Frontal cortex (tissue), 4 donors: ENCODE measurements around the gene SPATA31D1. TPM values are rescaled to one million over a fixed set of nuclear protein-coding genes. Genes with fewer than 3 reads are reported as not detected.
"Not testable (repeated sequence)": the region's sequence is repeated elsewhere in the genome, so short reads cannot be mapped to it uniquely, and the experiment has no call there.

Experiments
- DNase-seq, 2 donors: peaks; one replicate each; pipeline ENCODE4 v3.0.0; 2012; ENCODE audit warnings: low spot score in 2 of 2
- FAIRE-seq: peaks from 2 replicates; lab custom pipeline; 2012; peaks lifted over from hg19 to GRCh38; lab: Jason Lieb, UNC
- total RNA-seq: library from RNA; depleted of rRNA; stranded (reverse); fragments of >200 nt; gene quantifications from one replicate; pipeline ENCODE4 v1.2.3, GENCODE V29; 2014
- donor health status: control.
- donor health status: control.
- donor health status: control.

The SPATA31D1 gene
- total RNA-seq = not detected

- FAIRE-seq, DNase-seq: not testable (repeated sequence)
Measured at GRCh38 chr9:81988472-81988871, at the start of gene SPATA31D1. TSS of gene SPATA31D1 (plus strand) at chr9:81988772. CDS start at chr9:81988819, 47 bp downstream.

DNA sequence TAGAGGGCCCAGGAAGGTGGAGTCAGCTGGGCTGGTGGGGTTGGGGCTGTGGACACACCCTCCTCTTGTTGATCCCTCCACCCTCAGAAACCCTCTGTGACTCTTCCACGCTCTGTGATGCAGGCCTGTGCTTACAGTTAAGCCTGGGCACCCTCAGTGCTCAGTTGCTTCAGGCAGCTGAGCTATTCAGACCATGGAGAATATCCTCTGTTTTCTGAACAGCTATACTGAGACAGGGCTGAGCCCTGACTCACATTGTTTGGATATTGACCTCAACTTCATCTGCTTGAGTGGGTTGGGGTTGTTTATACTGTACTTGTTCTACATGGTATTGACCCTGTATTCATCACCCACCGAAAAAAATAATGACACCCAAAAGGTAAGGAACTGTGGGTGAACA, 45.2 kb upstream of the SPATA31D1 start, which contains the start of gene SPATA31D3:
Gene SPATA31D3 (plus strand): TSS at position 108 of the 400 bp plus-strand sequence. CDS start 86 bp downstream, at position 194.
- not testable (repeated sequence) for FAIRE-seq, DNase-seq

GRCh38 chr9:81948650-81949049, 39.9 kb upstream of the SPATA31D1 start:
- not testable (repeated sequence) for FAIRE-seq

DNA sequence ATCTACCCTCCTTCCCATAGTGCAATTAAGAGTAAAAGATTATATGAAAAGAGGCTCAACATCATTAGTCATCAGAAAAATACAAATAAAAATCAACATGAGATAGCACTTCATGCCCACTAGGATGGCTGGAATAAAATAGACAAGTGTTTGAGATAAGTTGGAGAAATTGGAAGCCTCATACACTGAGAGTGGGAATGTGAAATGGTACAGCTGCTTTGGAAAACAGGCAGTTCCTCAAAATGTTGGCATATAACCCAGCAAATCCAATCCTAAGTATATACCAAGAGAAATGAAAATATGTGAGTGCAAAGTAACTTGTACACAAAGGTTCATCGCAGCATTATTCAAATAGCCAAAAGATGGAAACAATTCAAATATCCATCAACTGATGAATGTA, 35.5 kb upstream of the SPATA31D1 start:
- FAIRE-seq (no peak), DNase-seq (no peak)

More at GRCh38 chr9:81948650-81949049, 39.9 kb upstream of the SPATA31D1 start:
- DNase-seq = not testable (repeated sequence)

DNA sequence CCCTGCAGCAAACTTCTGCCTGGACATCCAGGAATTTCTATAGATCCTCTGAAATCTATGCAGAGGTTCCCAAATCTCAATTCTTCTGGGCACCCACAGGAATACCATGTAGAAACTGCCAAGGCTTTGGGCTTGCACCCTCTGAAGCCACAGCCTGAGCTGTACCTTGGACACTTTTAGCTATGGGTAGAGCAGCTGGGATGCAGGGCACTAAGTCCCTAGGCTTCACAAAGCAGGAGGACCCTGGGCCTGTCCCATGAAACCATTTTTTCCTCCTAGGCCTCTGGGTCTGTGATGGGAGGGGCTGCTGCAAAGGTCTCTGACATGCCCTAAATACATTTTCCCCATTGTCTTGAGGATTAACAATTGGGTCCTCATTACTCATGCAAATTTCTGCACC, 32.9 kb upstream of the SPATA31D1 start:
- no peak for FAIRE-seq
- no peak for DNase-seq

GRCh38 chr9:81964218-81965171, 24.1 kb upstream of the SPATA31D1 start:
- no peak for FAIRE-seq
- no peak for DNase-seq

- DNase-seq (no peak), FAIRE-seq (no peak)
Measured at GRCh38 chr9:81968026-81968425, 20.5 kb upstream of the SPATA31D1 start.

GRCh38 chr9:81969971-81970370, 18.6 kb upstream of the SPATA31D1 start:
- DNase-seq = no peak
- no peak for FAIRE-seq

DNA sequence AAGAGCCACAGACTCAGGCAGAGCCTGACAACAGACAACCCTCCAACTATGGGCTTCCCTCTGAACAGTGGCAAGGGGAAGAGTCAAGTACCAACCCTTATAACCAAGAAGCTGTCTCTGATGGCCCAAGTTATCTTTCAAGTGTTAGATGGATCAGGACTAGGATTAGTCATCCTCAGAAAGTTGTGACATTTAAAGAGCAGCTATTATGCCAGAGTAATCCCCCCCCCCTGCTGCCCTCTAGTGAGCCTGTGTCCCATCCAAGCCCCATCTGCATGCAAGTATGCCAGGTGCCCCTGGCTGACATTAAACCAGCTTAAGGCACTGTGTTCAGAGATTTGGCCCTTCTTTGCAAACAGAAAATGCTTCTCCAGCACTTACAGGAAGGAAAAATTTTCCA, 16.8 kb upstream of the SPATA31D1 start:
- no peak for DNase-seq
- no peak for FAIRE-seq

- DNase-seq = no peak
- no peak for FAIRE-seq
Measured at GRCh38 chr9:81974764-81975163, 13.8 kb upstream of the SPATA31D1 start.

DNA sequence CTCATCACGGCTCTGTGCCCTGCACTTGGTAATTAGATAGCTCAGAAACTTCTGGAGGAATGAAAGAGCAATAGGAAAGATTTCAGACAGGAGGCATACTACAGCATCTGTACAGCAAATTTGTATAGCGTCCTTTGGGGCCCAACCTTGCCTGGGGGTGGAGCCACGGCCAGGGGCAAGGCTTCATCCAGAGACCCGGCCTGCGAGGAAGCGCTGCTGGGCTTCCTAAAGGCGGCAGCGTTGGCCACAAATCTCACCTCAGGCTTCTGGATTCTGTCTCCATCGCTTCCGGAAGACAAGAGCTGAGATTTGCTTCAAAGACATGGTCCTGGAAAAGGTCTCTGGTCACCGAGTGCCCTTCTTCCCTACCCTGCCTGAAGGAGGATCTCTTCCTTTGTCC, 12.2 kb upstream of the SPATA31D1 start:
- FAIRE-seq (no peak), DNase-seq (no peak)

GRCh38 chr9:81979196-81979595, 9.4 kb upstream of the SPATA31D1 start:
- DNase-seq = no peak
- FAIRE-seq = no peak

- no peak for FAIRE-seq
- DNase-seq = no peak
Measured at GRCh38 chr9:81980568-81980967, 8.0 kb upstream of the SPATA31D1 start.

DNA sequence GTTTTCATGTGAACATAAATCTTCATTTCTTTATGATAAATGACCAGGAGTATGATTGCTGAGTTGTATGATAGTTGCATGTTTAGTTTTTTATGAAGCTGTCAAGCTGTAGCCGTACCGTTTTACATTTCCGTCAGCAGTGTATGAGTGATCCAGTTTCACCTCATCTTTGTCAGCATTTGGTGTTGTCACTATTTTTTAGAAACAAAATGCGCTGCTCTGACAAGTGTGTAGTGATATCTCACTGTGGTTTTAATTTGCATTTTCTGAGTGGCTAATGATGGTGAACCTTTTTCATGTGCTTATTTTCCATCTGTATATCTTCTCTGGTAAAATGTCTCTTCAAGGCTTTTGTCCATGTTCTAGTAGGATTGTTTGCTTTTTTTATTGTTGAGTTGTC, 6.7 kb upstream of the SPATA31D1 start:
- DNase-seq = no peak
- no peak for FAIRE-seq

DNA sequence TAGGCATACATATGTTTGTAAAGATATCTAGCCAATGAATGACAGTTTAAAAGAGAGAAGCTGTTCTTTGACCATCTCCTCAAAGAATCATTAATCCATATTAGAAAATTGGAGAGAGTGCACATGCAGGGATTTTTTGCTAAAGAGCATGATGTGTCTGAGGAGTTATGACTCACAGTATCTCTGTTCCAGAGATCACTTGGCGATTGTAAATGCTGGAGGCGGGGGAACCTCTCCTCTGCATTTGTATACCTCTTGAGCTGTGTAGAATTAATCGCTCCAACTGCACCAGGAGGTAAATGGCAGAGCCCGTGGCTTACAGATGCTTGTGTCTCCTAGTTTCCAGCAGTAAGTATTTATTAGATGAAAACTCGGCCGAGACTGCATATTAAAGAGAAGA, 3.6 kb upstream of the SPATA31D1 start:
- FAIRE-seq (no peak), DNase-seq (no peak)

DNA sequence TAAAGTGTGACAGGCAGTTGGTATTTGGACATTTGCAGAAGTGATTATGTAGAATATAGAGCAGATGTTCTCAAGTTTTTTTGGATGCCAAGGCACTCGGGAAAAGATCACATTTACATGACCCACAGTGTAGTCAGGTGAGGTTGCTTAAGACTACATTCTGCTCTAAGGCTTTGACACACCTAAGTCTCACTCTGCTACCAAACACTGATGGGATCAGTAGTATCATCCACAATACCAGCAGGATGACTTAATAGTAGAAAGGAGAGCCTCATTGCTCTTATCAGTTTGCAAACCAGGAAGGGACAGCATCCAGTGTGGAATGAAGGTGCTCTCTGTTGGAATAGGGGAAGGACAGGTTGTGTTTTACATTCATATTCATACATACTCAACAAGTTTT, 2.5 kb upstream of the SPATA31D1 start:
- FAIRE-seq = no peak
- DNase-seq = no peak

DNA sequence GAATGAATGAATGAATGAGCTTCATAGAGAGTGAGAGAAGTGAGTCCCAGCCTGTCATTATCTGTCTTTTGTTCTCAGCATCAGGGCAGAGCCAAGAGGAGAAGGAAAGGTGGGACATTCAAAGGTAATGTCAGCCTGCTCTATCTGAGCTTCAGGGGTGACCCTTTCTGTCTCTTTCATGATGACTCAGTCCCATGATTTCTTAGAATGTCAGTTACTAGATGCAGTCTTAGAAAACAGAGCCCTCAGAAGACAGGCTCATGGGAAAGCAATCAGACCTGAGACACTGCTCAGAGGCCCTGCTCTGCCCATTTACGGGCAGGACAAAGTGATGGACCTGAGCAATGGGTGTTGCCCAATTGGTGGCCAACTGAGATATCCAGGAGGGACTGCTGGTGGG, 1.1 kb downstream of the SPATA31D1 start:
- FAIRE-seq = no peak
- DNase-seq = no peak

DNA sequence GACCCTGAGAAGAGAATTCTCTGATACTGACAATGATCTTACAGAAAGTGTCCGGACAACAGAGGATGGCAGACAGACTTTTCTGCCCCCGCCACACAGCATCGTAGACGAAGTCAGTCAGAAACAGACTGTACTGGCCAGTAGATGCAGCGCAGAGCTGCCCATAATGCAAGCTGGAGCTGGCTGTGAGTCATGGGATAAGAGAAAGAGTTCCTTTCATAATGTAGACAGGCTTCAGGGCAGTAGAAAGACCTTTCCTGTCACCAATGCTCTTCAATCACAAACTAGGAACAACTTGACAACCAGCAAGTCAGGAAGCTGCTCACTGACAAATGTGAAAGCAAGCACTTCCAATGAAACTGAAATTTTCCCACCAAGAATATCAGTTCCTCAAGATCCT, 5.1 kb downstream of the SPATA31D1 start:
- FAIRE-seq = no peak
- no peak for DNase-seq

- DNase-seq (no peak), FAIRE-seq (no peak)
Measured at GRCh38 chr9:81999806-82000205, 11.2 kb downstream of the SPATA31D1 start.

- FAIRE-seq (no peak), DNase-seq (no peak)
Measured at GRCh38 chr9:82010711-82011110, 22.1 kb downstream of the SPATA31D1 start.

DNA sequence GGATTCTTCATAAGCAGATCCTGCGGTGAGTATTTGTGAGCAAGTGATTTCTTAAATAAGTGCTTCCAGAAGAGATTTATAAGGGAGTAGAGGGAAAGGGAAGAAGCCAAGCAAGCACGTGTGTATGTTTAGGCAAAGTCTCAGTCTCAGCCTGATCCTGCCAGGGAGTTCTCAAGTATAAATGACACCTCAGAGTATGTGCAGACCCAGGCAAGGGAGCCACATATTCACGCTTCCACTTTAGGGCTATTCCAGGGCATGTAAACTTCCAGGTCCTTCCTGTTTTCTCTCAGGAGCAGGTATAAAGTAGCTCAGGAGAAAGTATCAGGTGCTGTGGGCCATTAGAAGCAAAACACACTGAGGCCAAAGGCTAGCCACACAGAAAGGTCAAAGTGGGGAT, 22.6 kb downstream of the SPATA31D1 start:
- DNase-seq = no peak
- FAIRE-seq = no peak
